KMS-11 (cell line): ENCODE data around the gene FOXP1.

Experiments
- H2AFZ ChIP-seq: fragments of 200-600 bp; sonication (generic); 2 replicates; pipeline ENCODE4 v1.6.1; 2016; ENCODE audit warnings: antibody characterized with exemption, mixed run types, low read depth
- H3K27ac ChIP-seq: fragments of 200-600 bp; sonication (generic); 2 replicates; pipeline ENCODE4 v1.6.1; 2016; ENCODE audit warnings: mild to moderate bottlenecking, mixed run types
- H3K27me3 ChIP-seq: fragments of 200-600 bp; sonication (generic); 2 replicates; pipeline ENCODE4 v1.6.1; 2017; ENCODE audit warnings: mild to moderate bottlenecking, low read depth, mixed run types, moderate library complexity; ENCODE audit not compliant: insufficient read depth
- H3K36me3 ChIP-seq: fragments of 200-600 bp; sonication (generic); 2 replicates; pipeline ENCODE4 v1.6.1; 2017; ENCODE audit warnings: mild to moderate bottlenecking, mixed run types; ENCODE audit not compliant: insufficient read depth
- H3K4me1 ChIP-seq: fragments of 200-600 bp; sonication (generic); 2 replicates; pipeline ENCODE4 v1.6.1; 2016; ENCODE audit warnings: mild to moderate bottlenecking, low read depth, mixed run types; ENCODE audit not compliant: poor library complexity, severe bottlenecking
- H3K4me2 ChIP-seq: fragments of 200-600 bp; sonication (generic); 2 replicates; pipeline ENCODE4 v1.7.0; 2016; ENCODE audit warnings: mild to moderate bottlenecking, mixed run types
- H3K4me3 ChIP-seq: fragments of 200-600 bp; sonication (generic); IDR thresholded peaks from 2 replicates; pipeline ENCODE4 v1.6.1; 2017; ENCODE audit warnings: low read depth, low read length, mixed read lengths; ENCODE audit not compliant: insufficient read depth
- H3K79me2 ChIP-seq: fragments of 200-600 bp; sonication (generic); 2 replicates; pipeline ENCODE4 v1.6.1; 2016; ENCODE audit warnings: low read depth, mixed run types; ENCODE audit not compliant: insufficient read depth
- H3K9ac ChIP-seq: fragments of 200-600 bp; sonication (generic); 2 replicates; pipeline ENCODE4 v1.6.1; 2016; ENCODE audit warnings: mild to moderate bottlenecking, mixed run types
- H4K20me1 ChIP-seq: fragments of 200-600 bp; sonication (generic); 2 replicates; pipeline ENCODE4 v1.6.1; 2016; ENCODE audit warnings: mild to moderate bottlenecking, mixed run types; ENCODE audit not compliant: insufficient read depth
- CTCF ChIP-seq: fragments of 200-600 bp; sonication (generic); conservative IDR thresholded peaks from 2 replicates; pipeline ENCODE4 v1.6.1; 2017; ENCODE audit warnings: low read depth, mild to moderate bottlenecking, antibody characterized with exemption, low read length, moderate library complexity, mixed read lengths

The FOXP1 gene

GRCh38 chr3:71102111-71102983, 481.2 kb downstream of the FOXP1 start:
- Histone ChIP-seq H3K4me3 (no peak overlapping the region), H3K9ac (no peak overlapping the region), H3K79me2 (no peaks in the 10 kb centered on the region)

GRCh38 chr3:71101626-71102025, 481.9 kb downstream of the FOXP1 start:
- H3K4me2 ChIP-seq: no peak overlapping the region
- H3K9ac ChIP-seq: no peak overlapping the region
- no peaks in the 10 kb centered on the region for H3K79me2 ChIP-seq
- no peaks in the 10 kb centered on the region for H3K27me3 ChIP-seq
- H3K36me3 ChIP-seq: no peaks in the 10 kb centered on the region
- H2AFZ ChIP-seq: no peak overlapping the region
- no peak for TF ChIP-seq CTCF
- no peak overlapping the region for H3K4me3 ChIP-seq
- H3K4me1 ChIP-seq: no peaks in the 10 kb centered on the region
- no peaks in the 10 kb centered on the region for H4K20me1 ChIP-seq
- H3K27ac ChIP-seq: no peak overlapping the region

More at GRCh38 chr3:71102111-71102983, 481.2 kb downstream of the FOXP1 start:
- no peak overlapping the region for H2AFZ ChIP-seq
- no peaks in the 10 kb centered on the region for H3K4me1 ChIP-seq
- no peak for TF ChIP-seq CTCF
- no peaks in the 10 kb centered on the region for H4K20me1 ChIP-seq
- no peak overlapping the region for H3K4me2 ChIP-seq
- H3K27me3 ChIP-seq: no peaks in the 10 kb centered on the region
- no peaks in the 10 kb centered on the region for H3K36me3 ChIP-seq
- no peak overlapping the region for H3K27ac ChIP-seq

GRCh38 chr3:71101014-71101413, 482.5 kb downstream of the FOXP1 start:
- Histone ChIP-seq H2AFZ (no peak overlapping the region), H3K36me3 (no peaks in the 10 kb centered on the region), H3K4me3 (no peak overlapping the region), H3K27ac (no peak overlapping the region), H3K4me2 (no peak overlapping the region), H3K9ac (no peak overlapping the region), H4K20me1 (no peaks in the 10 kb centered on the region), H3K27me3 (no peaks in the 10 kb centered on the region), H3K79me2 (no peaks in the 10 kb centered on the region), H3K4me1 (no peaks in the 10 kb centered on the region)
- TF ChIP-seq CTCF: no peak

GRCh38 chr3:71099997-71100719, 483.4 kb downstream of the FOXP1 start:
- Histone ChIP-seq H3K9ac (no peak overlapping the region), H3K4me3 (no peak overlapping the region), H3K27ac (no peak overlapping the region), H3K79me2 (no peaks in the 10 kb centered on the region), H3K36me3 (no peaks in the 10 kb centered on the region), H3K4me2 (no peak overlapping the region), H4K20me1 (no peaks in the 10 kb centered on the region), H2AFZ (no peak overlapping the region), H3K4me1 (no peaks in the 10 kb centered on the region), H3K27me3 (no peaks in the 10 kb centered on the region)
- no peak for TF ChIP-seq CTCF
